ENCODE measurements around the gene RPS6KA6.

Gene RPS6KA6

DNA sequence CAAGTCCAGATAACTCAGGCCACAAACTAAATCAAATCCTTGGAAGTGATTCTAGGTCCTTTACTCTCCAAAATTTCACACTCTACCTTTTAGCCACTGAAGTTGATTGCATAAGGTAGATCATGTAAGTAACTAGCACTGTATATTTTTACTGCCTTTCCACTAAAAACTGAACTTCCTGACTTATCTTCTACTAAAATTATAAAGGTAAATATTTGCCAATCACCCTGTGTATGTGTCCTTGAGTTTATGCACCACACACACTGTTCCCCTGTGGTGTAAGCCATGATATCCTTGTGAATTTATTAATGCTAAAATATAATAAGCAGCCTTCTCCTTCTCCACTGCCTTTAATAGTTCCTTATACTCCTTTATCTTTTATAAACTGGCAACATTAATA is 25.6 kb downstream of the RPS6KA6 start:
- Histone ChIP-seq H3K4me3 (ENCODE audit: low read depth in 1 of 2, low read length in 2 of 2) (no peak overlapping the region), H3K9ac (ENCODE audit: low read length) (no peak overlapping the region), H3K27me3 (ENCODE audit: control insufficient read depth in 1 of 2, insufficient read depth in 2 of 2, low read length in 2 of 2) (no peaks in the 10 kb centered on the region), H3K9me3 (ENCODE audit: low read length) (no peaks in the 10 kb centered on the region), H3K4me1 (ENCODE audit: insufficient read depth, low read length) (no peaks in the 10 kb centered on the region), H3K27ac (ENCODE audit: low read depth, low read length) (no peak overlapping the region), H3K36me3 (ENCODE audit: insufficient read depth, low read length) (no peaks in the 10 kb centered on the region)

DNA sequence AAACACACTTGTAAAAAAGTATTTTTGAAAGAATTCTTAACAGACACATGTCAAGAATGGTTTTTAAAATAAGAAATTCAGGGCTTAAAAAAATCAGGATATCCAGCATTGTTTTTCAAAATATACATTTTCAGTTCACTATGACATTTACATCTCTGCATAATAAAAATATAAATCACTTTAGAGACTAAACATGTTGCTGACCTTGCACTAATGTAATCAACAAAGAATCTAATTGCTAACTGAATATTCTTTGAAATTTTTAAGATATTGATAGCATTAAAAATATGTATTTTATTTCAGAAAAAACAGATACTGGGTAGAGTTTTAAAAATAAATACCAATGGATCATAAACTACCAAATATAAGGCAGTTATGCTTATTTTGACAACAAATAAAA is 26.4 kb downstream of the RPS6KA6 start:
- Histone ChIP-seq H3K4me1 (ENCODE audit: insufficient read depth, low read length) (no peaks in the 10 kb centered on the region), H3K27ac (ENCODE audit: low read depth, low read length) (no peak overlapping the region), H3K9me3 (ENCODE audit: low read length) (no peaks in the 10 kb centered on the region), H3K27me3 (ENCODE audit: control insufficient read depth in 1 of 2, insufficient read depth in 2 of 2, low read length in 2 of 2) (no peaks in the 10 kb centered on the region), H3K36me3 (ENCODE audit: insufficient read depth, low read length) (no peaks in the 10 kb centered on the region), H3K4me3 (ENCODE audit: low read depth in 1 of 2, low read length in 2 of 2) (no peak overlapping the region), H3K9ac (ENCODE audit: low read length) (no peak overlapping the region)

DNA sequence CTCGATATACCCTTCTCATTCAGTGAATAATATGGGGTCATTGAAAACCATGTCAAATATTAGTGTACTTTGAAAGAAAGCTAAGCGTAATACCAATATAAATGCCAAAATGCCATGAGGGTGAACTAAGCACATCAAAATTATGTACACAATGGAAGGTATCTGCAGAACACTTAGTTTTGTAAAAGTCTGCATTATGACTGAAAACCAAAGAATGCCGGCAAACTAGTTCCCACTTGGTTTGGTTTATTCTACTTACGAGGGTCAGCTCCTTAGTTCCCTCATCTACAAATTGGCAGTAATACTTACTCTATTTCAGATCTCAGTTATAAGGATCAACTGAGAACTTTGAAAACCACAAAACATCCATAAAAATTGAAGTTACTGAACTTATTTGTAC is 27.3 kb downstream of the RPS6KA6 start:
- Histone ChIP-seq H3K9ac (ENCODE audit: low read length) (no peak overlapping the region), H3K9me3 (ENCODE audit: low read length) (no peaks in the 10 kb centered on the region), H3K36me3 (ENCODE audit: insufficient read depth, low read length) (no peaks in the 10 kb centered on the region), H3K4me3 (ENCODE audit: low read depth in 1 of 2, low read length in 2 of 2) (no peak overlapping the region), H3K27me3 (ENCODE audit: control insufficient read depth in 1 of 2, insufficient read depth in 2 of 2, low read length in 2 of 2) (no peaks in the 10 kb centered on the region), H3K27ac (ENCODE audit: low read depth, low read length) (no peak overlapping the region), H3K4me1 (ENCODE audit: insufficient read depth, low read length) (no peaks in the 10 kb centered on the region)

DNA sequence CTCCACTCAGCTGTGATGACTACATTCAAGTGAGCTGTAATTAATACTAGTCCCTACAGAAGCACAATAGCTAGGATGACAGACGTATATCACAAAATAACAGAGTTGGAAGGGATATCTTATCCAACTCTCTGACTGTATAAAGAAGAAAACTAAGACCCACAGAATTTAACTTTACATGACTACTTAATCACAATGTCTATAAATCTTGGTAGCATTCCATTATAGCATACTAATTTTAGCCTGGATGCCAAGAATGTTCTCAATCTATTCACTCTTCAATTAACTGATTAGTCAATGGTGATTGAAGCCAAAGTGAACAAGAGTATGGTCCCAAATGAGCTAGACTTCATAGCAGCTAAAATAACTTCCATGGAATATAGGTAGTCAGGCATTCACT is 31.2 kb downstream of the RPS6KA6 start:
- Histone ChIP-seq H3K9me3 (ENCODE audit: low read length) (no peaks in the 10 kb centered on the region), H3K9ac (ENCODE audit: low read length) (no peak overlapping the region), H3K4me1 (ENCODE audit: insufficient read depth, low read length) (no peaks in the 10 kb centered on the region), H3K27me3 (ENCODE audit: control insufficient read depth in 1 of 2, insufficient read depth in 2 of 2, low read length in 2 of 2) (no peaks in the 10 kb centered on the region), H3K27ac (ENCODE audit: low read depth, low read length) (no peak overlapping the region), H3K4me3 (ENCODE audit: low read depth in 1 of 2, low read length in 2 of 2) (no peak overlapping the region), H3K36me3 (ENCODE audit: insufficient read depth, low read length) (no peaks in the 10 kb centered on the region)

DNA sequence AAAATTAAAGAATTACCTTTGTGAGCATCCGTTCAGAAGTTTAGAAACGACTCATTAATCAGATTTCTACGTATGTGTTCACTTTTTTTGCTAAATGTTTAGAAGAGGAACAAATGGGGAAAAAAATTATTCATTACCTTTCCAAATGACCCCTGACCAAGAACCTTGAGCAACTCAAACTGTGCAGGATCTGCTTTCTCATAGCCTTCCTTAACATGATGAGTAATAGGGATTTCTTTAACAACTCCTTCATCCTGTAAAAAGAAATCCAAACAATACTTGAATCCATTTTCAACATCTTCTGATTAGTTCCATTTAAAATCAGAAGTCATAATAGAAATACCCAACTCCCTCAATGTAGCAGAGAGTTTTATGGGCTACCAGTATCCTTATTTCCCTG is 32.1 kb downstream of the RPS6KA6 start:
- Histone ChIP-seq H3K36me3 (ENCODE audit: insufficient read depth, low read length) (no peaks in the 10 kb centered on the region), H3K27ac (ENCODE audit: low read depth, low read length) (no peak overlapping the region), H3K4me3 (ENCODE audit: low read depth in 1 of 2, low read length in 2 of 2) (no peak overlapping the region), H3K4me1 (ENCODE audit: insufficient read depth, low read length) (no peaks in the 10 kb centered on the region), H3K9ac (ENCODE audit: low read length) (no peak overlapping the region), H3K9me3 (ENCODE audit: low read length) (no peaks in the 10 kb centered on the region), H3K27me3 (ENCODE audit: control insufficient read depth in 1 of 2, insufficient read depth in 2 of 2, low read length in 2 of 2) (no peaks in the 10 kb centered on the region)

DNA sequence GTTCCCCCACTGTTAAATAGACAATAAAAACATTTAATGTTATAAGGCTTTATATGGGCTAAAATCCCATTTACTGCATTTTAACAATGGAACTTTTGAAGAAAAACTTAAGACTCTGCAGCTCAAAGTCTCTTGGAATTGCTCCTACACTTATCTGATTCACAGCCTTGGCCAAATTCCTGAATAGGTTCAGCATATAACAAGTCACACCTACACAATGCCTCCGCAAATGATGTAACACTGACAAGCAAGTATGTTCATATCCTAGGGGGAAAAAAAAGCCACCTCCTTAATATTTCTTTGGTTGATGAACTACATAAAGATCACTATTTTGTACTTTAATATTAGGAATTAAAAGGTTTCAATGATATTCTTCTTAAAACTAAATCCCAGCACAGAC is 34.5 kb downstream of the RPS6KA6 start:
- H3K9ac ChIP-seq (ENCODE audit: low read length), result no peak overlapping the region
- no peaks in the 10 kb centered on the region for H3K4me1 ChIP-seq (ENCODE audit: insufficient read depth, low read length)
- no peaks in the 10 kb centered on the region for H3K27me3 ChIP-seq (ENCODE audit: control insufficient read depth in 1 of 2, insufficient read depth in 2 of 2, low read length in 2 of 2)
- H3K9me3 ChIP-seq (ENCODE audit: low read length), result no peaks in the 10 kb centered on the region
- H3K27ac ChIP-seq (ENCODE audit: low read depth, low read length), result no peak overlapping the region
- H3K4me3 ChIP-seq (ENCODE audit: low read depth in 1 of 2, low read length in 2 of 2), result no peak overlapping the region
- H3K36me3 ChIP-seq (ENCODE audit: insufficient read depth, low read length), result no peaks in the 10 kb centered on the region

DNA sequence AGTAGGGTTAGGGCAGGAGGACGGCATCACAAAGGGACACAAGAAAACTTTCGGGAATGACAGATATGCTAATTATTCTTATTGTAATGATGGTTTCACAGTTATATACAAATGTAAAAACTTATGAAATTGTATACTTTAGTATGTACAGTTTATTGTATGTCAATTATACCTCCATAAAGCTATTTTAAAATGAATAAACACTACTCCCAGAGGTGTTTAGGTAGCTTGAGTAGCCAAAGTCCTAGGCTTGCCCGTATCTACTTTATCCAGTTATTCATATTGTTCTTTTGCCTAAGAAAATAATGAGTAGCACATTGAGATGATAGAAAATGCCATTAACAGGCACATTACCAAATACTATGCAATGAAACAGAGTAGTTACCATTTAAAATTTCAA is 43.0 kb downstream of the RPS6KA6 start:
- no peak overlapping the region for H3K4me3 ChIP-seq (ENCODE audit: low read depth in 1 of 2, low read length in 2 of 2)
- no peaks in the 10 kb centered on the region for H3K4me1 ChIP-seq (ENCODE audit: insufficient read depth, low read length)
- no peaks in the 10 kb centered on the region for H3K9me3 ChIP-seq (ENCODE audit: low read length)
- no peak overlapping the region for H3K27ac ChIP-seq (ENCODE audit: low read depth, low read length)
- no peak overlapping the region for H3K9ac ChIP-seq (ENCODE audit: low read length)
- H3K36me3 ChIP-seq (ENCODE audit: insufficient read depth, low read length), result no peaks in the 10 kb centered on the region
- peaks cover 0 to 5% of the 10 kb centered on the region in 2 donors for H3K27me3 ChIP-seq (ENCODE audit: control insufficient read depth in 1 of 2, insufficient read depth in 2 of 2, low read length in 2 of 2)

DNA sequence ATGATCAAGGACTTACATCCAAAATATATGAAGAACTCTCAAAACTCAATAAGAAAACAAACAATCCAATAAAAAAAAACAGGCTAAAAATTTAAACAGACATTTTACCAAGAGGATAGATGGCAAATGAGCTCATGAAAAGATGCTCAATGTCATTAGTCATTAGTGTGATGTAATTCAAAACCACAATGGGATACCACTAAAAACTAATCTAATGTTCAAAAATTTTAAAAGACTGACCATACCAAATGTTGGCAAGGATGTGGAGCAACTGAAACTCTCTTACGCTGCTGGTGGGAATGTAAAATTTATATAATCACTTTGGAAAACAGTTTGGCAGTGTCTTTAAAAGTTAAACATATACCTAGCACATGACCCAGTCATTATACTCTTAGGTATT is 43.7 kb downstream of the RPS6KA6 start:
- Histone ChIP-seq H3K4me3 (ENCODE audit: low read depth in 1 of 2, low read length in 2 of 2) (no peak overlapping the region), H3K36me3 (ENCODE audit: insufficient read depth, low read length) (no peaks in the 10 kb centered on the region), H3K27me3 (ENCODE audit: control insufficient read depth in 1 of 2, insufficient read depth in 2 of 2, low read length in 2 of 2) (peaks cover 0 to 5% of the 10 kb centered on the region in 2 donors), H3K9ac (ENCODE audit: low read length) (no peak overlapping the region), H3K9me3 (ENCODE audit: low read length) (no peaks in the 10 kb centered on the region), H3K4me1 (ENCODE audit: insufficient read depth, low read length) (no peaks in the 10 kb centered on the region), H3K27ac (ENCODE audit: low read depth, low read length) (no peak overlapping the region)

DNA sequence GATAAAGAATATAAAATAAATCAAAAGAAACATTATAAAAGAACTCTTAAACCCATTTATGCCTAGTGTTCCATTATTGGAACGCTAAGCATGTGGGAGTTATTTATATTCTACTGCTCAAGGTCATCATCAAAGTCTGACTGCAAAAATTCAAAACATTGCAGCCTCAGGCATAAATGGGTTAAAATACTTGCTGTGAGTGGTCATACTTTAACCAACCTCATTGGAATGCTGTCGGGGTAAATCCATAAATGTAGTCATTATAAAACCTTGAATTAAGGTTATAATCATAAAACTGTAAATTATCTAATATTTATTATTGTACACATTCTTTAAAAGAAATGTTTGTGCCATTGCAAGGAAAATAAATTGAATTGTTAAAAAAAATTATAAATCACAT is 55.0 kb downstream of the RPS6KA6 start:
- Histone ChIP-seq H3K27me3 (ENCODE audit: control insufficient read depth in 1 of 2, insufficient read depth in 2 of 2, low read length in 2 of 2) (no peaks in the 10 kb centered on the region), H3K9me3 (ENCODE audit: low read length) (no peaks in the 10 kb centered on the region), H3K36me3 (ENCODE audit: insufficient read depth, low read length) (no peaks in the 10 kb centered on the region), H3K9ac (ENCODE audit: low read length) (no peak overlapping the region), H3K4me1 (ENCODE audit: insufficient read depth, low read length) (no peaks in the 10 kb centered on the region), H3K27ac (ENCODE audit: low read depth, low read length) (no peak overlapping the region), H3K4me3 (ENCODE audit: low read depth in 1 of 2, low read length in 2 of 2) (no peak overlapping the region)

DNA sequence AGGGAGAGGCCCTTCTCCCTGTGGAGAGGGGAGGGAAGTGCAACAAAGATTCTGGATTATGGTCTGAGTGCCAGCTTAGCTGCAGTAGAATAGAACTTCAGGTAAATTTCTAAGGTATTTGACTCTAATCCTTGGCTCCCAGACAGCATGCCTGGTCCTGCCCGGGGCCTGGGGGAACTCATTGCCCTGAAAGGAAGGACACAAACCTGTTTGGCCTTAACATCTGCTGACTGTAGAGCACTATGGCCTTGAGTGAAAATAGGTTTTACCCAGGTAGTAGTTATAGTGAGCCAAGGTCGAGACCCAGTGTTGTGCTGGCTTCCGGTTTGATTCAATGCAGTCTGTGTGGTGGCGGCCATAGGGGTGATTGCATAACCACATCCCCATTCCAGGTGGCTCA is 64.4 kb downstream of the RPS6KA6 start:
- Histone ChIP-seq H3K9ac (ENCODE audit: low read length) (no peak overlapping the region), H3K4me1 (ENCODE audit: insufficient read depth, low read length) (no peaks in the 10 kb centered on the region), H3K36me3 (ENCODE audit: insufficient read depth, low read length) (no peaks in the 10 kb centered on the region), H3K4me3 (ENCODE audit: low read depth in 1 of 2, low read length in 2 of 2) (no peak overlapping the region), H3K9me3 (ENCODE audit: low read length) (peaks cover 4% of the 10 kb centered on the region), H3K27me3 (ENCODE audit: control insufficient read depth in 1 of 2, insufficient read depth in 2 of 2, low read length in 2 of 2) (no peaks in the 10 kb centered on the region), H3K27ac (ENCODE audit: low read depth, low read length) (no peak overlapping the region)

DNA sequence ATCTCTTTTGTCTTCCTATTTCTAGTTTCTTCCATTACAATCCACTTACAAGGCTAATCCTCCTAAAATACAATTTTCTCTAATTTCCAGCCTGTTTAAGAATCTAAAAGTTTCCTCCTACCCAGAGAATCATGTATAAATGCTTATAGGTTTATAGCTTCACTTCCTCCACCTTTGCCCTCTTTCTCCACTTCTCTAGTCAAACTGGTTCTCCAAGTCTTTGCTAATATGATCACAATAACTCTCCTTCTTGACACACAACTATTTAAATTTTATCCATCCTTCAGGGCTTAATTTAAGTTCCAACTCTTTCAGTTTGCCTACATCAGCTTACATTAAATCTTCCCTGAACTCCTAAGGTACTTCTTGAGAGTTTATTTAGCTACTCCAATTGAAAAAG is 69.2 kb downstream of the RPS6KA6 start:
- H3K36me3 ChIP-seq (ENCODE audit: insufficient read depth, low read length), result no peaks in the 10 kb centered on the region

DNA sequence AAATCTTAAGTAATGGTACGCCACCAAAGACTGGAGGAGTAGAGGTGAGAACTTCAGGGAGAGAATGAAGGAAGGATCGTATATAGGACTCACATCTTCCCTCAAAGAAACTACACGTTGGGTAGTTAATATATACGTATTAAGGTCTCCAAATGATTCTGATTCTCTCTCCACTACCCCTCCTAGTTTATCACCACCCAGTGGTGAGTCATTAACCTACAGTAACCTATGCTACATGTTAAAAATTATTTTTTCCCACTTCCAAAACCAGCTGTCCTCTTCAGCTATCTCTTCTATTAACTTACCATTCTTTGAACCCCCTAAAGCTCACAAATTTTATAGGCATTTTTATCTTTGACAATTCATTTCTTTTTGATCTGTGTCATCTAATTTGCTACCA is 69.7 kb downstream of the RPS6KA6 start:
- Histone ChIP-seq H3K4me1 (ENCODE audit: insufficient read depth, low read length) (no peaks in the 10 kb centered on the region), H3K9me3 (ENCODE audit: low read length) (no peaks in the 10 kb centered on the region), H3K27ac (ENCODE audit: low read depth, low read length) (no peak overlapping the region), H3K9ac (ENCODE audit: low read length) (no peak overlapping the region), H3K36me3 (ENCODE audit: insufficient read depth, low read length) (no peaks in the 10 kb centered on the region), H3K27me3 (ENCODE audit: control insufficient read depth in 1 of 2, insufficient read depth in 2 of 2, low read length in 2 of 2) (no peaks in the 10 kb centered on the region), H3K4me3 (ENCODE audit: low read depth in 1 of 2, low read length in 2 of 2) (no peak overlapping the region)

More for the DNA sequence above, 69.2 kb downstream of the RPS6KA6 start:
- Histone ChIP-seq H3K9me3 (ENCODE audit: low read length) (no peaks in the 10 kb centered on the region), H3K4me1 (ENCODE audit: insufficient read depth, low read length) (no peaks in the 10 kb centered on the region), H3K4me3 (ENCODE audit: low read depth in 1 of 2, low read length in 2 of 2) (no peak overlapping the region), H3K27ac (ENCODE audit: low read depth, low read length) (no peak overlapping the region), H3K9ac (ENCODE audit: low read length) (no peak overlapping the region), H3K27me3 (ENCODE audit: control insufficient read depth in 1 of 2, insufficient read depth in 2 of 2, low read length in 2 of 2) (no peaks in the 10 kb centered on the region)
